ENCODE measurements around the gene PRKAG2.

DNA sequence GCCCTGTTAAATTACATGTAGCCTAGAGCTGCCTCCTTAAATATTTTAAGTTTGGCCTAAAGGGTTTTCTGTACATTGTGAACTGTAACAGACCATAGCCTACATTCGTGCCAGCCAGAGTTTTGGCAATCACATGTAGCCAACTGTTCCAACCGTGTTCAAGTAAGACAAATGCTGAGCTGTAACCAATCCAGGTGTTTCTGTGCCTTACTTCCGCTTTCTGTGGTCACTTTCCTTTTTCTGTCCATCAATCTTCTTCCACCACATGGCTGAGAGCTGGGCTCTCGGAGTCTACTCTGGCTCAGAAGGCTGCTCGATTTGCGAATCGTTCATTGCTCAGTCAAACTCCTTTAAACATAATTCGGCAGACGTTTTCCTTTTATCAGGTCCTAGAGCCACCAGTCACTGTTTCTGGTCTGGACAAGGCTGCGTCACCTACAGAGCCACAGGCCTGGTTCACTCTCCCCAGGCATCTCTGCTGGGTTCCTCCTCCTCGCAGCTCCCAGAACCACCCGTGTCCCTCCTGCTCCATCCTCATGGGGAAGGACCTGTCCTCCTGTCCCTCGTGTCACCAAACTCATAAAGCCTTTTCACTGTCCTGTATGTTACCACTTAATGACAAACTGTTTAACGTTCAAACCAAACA, 199.2 kb downstream of the PRKAG2 start:
- no peak for TF ChIP-seq CTCF (IDR thresholded peaks at IDR 0.05; ENCODE audit: low read depth, low read length, poor library complexity, severe bottlenecking)
- no peak for TF ChIP-seq EZH2phosphoT487 (IDR thresholded peaks at IDR 0.05; ENCODE audit: borderline replicate concordance, low read length)

Data from DOHH2 (cell line).